Measurements from ENCODE around the gene GATAD2B.
A peak's percentile ranks its signal among the peaks of the same experiment; 100 is the strongest.

GATAD2B gene

GRCh38 chr1:153779781-153780541 is 142.8 kb downstream of the GATAD2B start:
- Mint-ChIP-seq H3K27me3 (no peaks in the 10 kb centered on the region), H3K27ac (peak overlapping the region in 1 of 2 donors; percentile 92), H3K9me3 (no peaks in the 10 kb centered on the region), H3K4me1 (peaks cover 41% of the 10 kb centered on the region), H3K4me3 (no peak overlapping the region)
- DNase-seq (no peak), ATAC-seq (no peak)

- no peaks in the 10 kb centered on the region for H3K9me3 Mint-ChIP-seq
- no peaks in the 10 kb centered on the region for H3K27me3 Mint-ChIP-seq
- ATAC-seq = no peak
- H3K27ac Mint-ChIP-seq = peak overlapping the region in 1 of 2 donors; percentile 39
- H3K4me1 Mint-ChIP-seq = peaks cover 48% of the 10 kb centered on the region
- H3K4me3 Mint-ChIP-seq = no peak overlapping the region
- no peak for DNase-seq
These were observed 143.8 kb downstream of the GATAD2B start for GRCh38 chr1:153778824-153779519.

GRCh38 chr1:153778051-153778823 is 144.5 kb downstream of the GATAD2B start:
- no peaks in the 10 kb centered on the region for H3K27me3 Mint-ChIP-seq
- H3K27ac Mint-ChIP-seq = peak overlapping the region in 1 of 2 donors; percentile 69
- ATAC-seq (no peak), DNase-seq (no peak)
- H3K4me1 Mint-ChIP-seq = peaks cover 50% of the 10 kb centered on the region
- no peaks in the 10 kb centered on the region for H3K9me3 Mint-ChIP-seq
- no peak overlapping the region for H3K4me3 Mint-ChIP-seq

GRCh38 chr1:153777648-153778047 is 145.1 kb downstream of the GATAD2B start:
- ATAC-seq = no peak
- Mint-ChIP-seq H3K4me3 (no peak overlapping the region), H3K9me3 (no peaks in the 10 kb centered on the region), H3K27me3 (no peaks in the 10 kb centered on the region), H3K27ac (peak overlapping the region in 1 of 2 donors; percentile 69), H3K4me1 (peaks cover 52% of the 10 kb centered on the region)
- no peak for DNase-seq

GRCh38 chr1:153776845-153777370 is 145.9 kb downstream of the GATAD2B start:
- Mint-ChIP-seq H3K27ac (peak overlapping the region; percentile 11 to 95), H3K27me3 (no peaks in the 10 kb centered on the region), H3K9me3 (no peaks in the 10 kb centered on the region), H3K4me1 (peaks cover 47% of the 10 kb centered on the region), H3K4me3 (peak overlapping the region; percentile 36 to 55)
- DNase-seq (no peak), ATAC-seq (no peak)

- no peak for DNase-seq
- Mint-ChIP-seq H3K9me3 (no peaks in the 10 kb centered on the region), H3K27me3 (no peaks in the 10 kb centered on the region), H3K27ac (peak overlapping the region; percentile 11 to 95), H3K4me3 (peak overlapping the region; percentile 80 to 86), H3K4me1 (peaks cover 47% of the 10 kb centered on the region)
- ATAC-seq = no peak
These were observed 146.4 kb downstream of the GATAD2B start for GRCh38 chr1:153776352-153776751.

- Mint-ChIP-seq H3K27ac (no peak overlapping the region), H3K27me3 (no peaks in the 10 kb centered on the region), H3K4me1 (peaks cover 47% of the 10 kb centered on the region)
These were observed 147.1 kb downstream of the GATAD2B start for GRCh38 chr1:153775458-153776327.

GRCh38 chr1:153774780-153775457 is 147.9 kb downstream of the GATAD2B start, which contains the start of gene SLC27A3:
TSS of gene SLC27A3 (plus strand) at chr1:153775407. CDS start at chr1:153775498, 91 bp downstream.
- Mint-ChIP-seq H3K27me3 (no peaks in the 10 kb centered on the region), H3K9me3 (no peaks in the 10 kb centered on the region), H3K4me1 (peaks cover 47% of the 10 kb centered on the region), H3K4me3 (peak within 1 kb of the TSS; percentile 80 to 86), H3K27ac (peak within 1 kb of the TSS in 1 of 2 donors; percentile 92)
- DNase-seq (no peak), ATAC-seq (peak; percentile 54)

More at GRCh38 chr1:153775458-153776327, 147.1 kb downstream of the GATAD2B start:
- no peaks in the 10 kb centered on the region for H3K9me3 Mint-ChIP-seq
- ATAC-seq (peak; percentile 79), DNase-seq (peak; percentile 68 to 73)
- peak overlapping the region; percentile 80 to 86 for H3K4me3 Mint-ChIP-seq

- no peak for ATAC-seq
- H3K4me3 Mint-ChIP-seq = no peak overlapping the region
- H3K4me1 Mint-ChIP-seq = peaks cover 47% of the 10 kb centered on the region
- no peak for DNase-seq
- no peaks in the 10 kb centered on the region for H3K27me3 Mint-ChIP-seq
- no peak overlapping the region for H3K27ac Mint-ChIP-seq
- H3K9me3 Mint-ChIP-seq = no peaks in the 10 kb centered on the region
These were observed 148.7 kb downstream of the GATAD2B start for GRCh38 chr1:153774026-153774595.

- Mint-ChIP-seq H3K9me3 (no peaks in the 10 kb centered on the region), H3K4me3 (no peak overlapping the region), H3K27me3 (no peaks in the 10 kb centered on the region), H3K4me1 (peaks cover 47% of the 10 kb centered on the region), H3K27ac (no peak overlapping the region)
- DNase-seq (no peak), ATAC-seq (no peak)
These were observed 149.5 kb downstream of the GATAD2B start for GRCh38 chr1:153773096-153773921.

GRCh38 chr1:153771841-153772593 is 150.8 kb downstream of the GATAD2B start:
- no peaks in the 10 kb centered on the region for H3K9me3 Mint-ChIP-seq
- ATAC-seq (no peak), DNase-seq (no peak)
- H3K4me1 Mint-ChIP-seq = peaks cover 37% of the 10 kb centered on the region
- no peak overlapping the region for H3K27ac Mint-ChIP-seq
- H3K4me3 Mint-ChIP-seq = no peak overlapping the region
- no peaks in the 10 kb centered on the region for H3K27me3 Mint-ChIP-seq

GRCh38 chr1:153771261-153771660 is 151.5 kb downstream of the GATAD2B start:
- no peak for ATAC-seq
- Mint-ChIP-seq H3K4me3 (no peak overlapping the region), H3K27ac (peak overlapping the region in 1 of 2 donors; percentile 12), H3K9me3 (no peaks in the 10 kb centered on the region), H3K27me3 (no peaks in the 10 kb centered on the region), H3K4me1 (peaks cover 30% of the 10 kb centered on the region)
- DNase-seq = no peak

GRCh38 chr1:153770797-153771196 is 152.0 kb downstream of the GATAD2B start:
- ATAC-seq (no peak), DNase-seq (no peak)
- no peaks in the 10 kb centered on the region for H3K27me3 Mint-ChIP-seq
- peaks cover 26% of the 10 kb centered on the region for H3K4me1 Mint-ChIP-seq
- no peak overlapping the region for H3K27ac Mint-ChIP-seq
- H3K4me3 Mint-ChIP-seq = no peak overlapping the region
- no peaks in the 10 kb centered on the region for H3K9me3 Mint-ChIP-seq
